HepG2 (cell line): ENCODE results near the gene PLD6. TPM values are rescaled to one million over a fixed set of nuclear protein-coding genes. Genes with fewer than 3 reads are reported as not detected.

Experiments
- BORCS8-MEF2B ChIP-seq: sonication (generic); formaldehyde crosslinking; IDR thresholded peaks from 2 replicates; pipeline ENCODE4 v1.8.0; 2022; ENCODE audit warnings: mild to moderate bottlenecking, missing genetic modification reagents
- HMG20A ChIP-seq: IDR thresholded peaks from 2 replicates; pipeline ENCODE4 v1.6.1; 2016; ENCODE audit warnings: borderline replicate concordance
- KLF6 ChIP-seq: IDR thresholded peaks from 2 replicates; pipeline ENCODE4 v1.8.0; 2016; ENCODE audit warnings: missing biosample characterization, missing genetic modification reagents
- MED13 ChIP-seq: sonication (generic); formaldehyde crosslinking; IDR thresholded peaks from 2 replicates; pipeline ENCODE4 v1.5.0; 2020; ENCODE audit warnings: missing genetic modification reagents
- MIER2 ChIP-seq: IDR thresholded peaks from 2 replicates; pipeline ENCODE4 v1.6.1; 2016; ENCODE audit warnings: missing biosample characterization, missing genetic modification reagents
- NFKB2 ChIP-seq: sonication (generic); formaldehyde crosslinking; IDR thresholded peaks from 2 replicates; pipeline ENCODE4 v1.4.0; 2020; ENCODE audit warnings: missing genetic modification reagents, borderline replicate concordance
- NONO ChIP-seq, 2 experiments: fragments of 450-650 bp in 1 of 2; sonication (generic) in 1 of 2; formaldehyde crosslinking in 1 of 2; IDR thresholded peaks in 1 of 2; conservative IDR thresholded peaks in 1 of 2; 2 replicates each; pipeline versions ENCODE4 v1.6.1 to v1.8.0; 2017 to 2022; ENCODE audit warnings: mild to moderate bottlenecking in 1 of 2, missing genetic modification reagents in 1 of 2, moderate library complexity in 1 of 2
- NR1H2 ChIP-seq: sonication (generic); formaldehyde crosslinking; IDR thresholded peaks from 2 replicates; pipeline ENCODE4 v1.8.1; 2022; ENCODE audit warnings: low read depth, missing genetic modification reagents, borderline replicate concordance
- PAF1 ChIP-seq: IDR thresholded peaks from 2 replicates; pipeline ENCODE4 v1.6.1; 2016; ENCODE audit warnings: missing genetic modification reagents, missing compliant biosample characterization
- PBX3 ChIP-seq: sonication (generic); formaldehyde crosslinking; IDR thresholded peaks from 2 replicates; pipeline ENCODE4 v1.8.1; 2023; ENCODE audit warnings: missing genetic modification reagents, inconsistent platforms, borderline replicate concordance
- PCBP2 ChIP-seq: fragments of 200-400 bp; formaldehyde crosslinking; optimal IDR thresholded peaks from 2 replicates; pipeline ENCODE3; 2018; ENCODE audit warnings: low read length, low read depth; ENCODE audit not compliant: poor library complexity, severe bottlenecking
- PPARG ChIP-seq: conservative IDR thresholded peaks from 2 replicates; pipeline ENCODE4 v1.6.1; 2016; ENCODE audit warnings: missing biosample characterization, missing genetic modification reagents
- RAD21 ChIP-seq: fragments of 450-650 bp; formaldehyde crosslinking; IDR thresholded peaks from 2 replicates; pipeline ENCODE4 v1.5.0; 2020; ENCODE audit warnings: mild to moderate bottlenecking
- RFXAP ChIP-seq: sonication (generic); formaldehyde crosslinking; IDR thresholded peaks from 2 replicates; pipeline ENCODE4 v1.4.0; 2020; ENCODE audit warnings: missing genetic modification reagents, borderline replicate concordance
- TP53 ChIP-seq: sonication (generic); formaldehyde crosslinking; conservative IDR thresholded peaks from 2 replicates; pipeline ENCODE4 v1.4.0; 2020; ENCODE audit warnings: missing genetic modification reagents
- ZNF160 ChIP-seq: sonication (generic); formaldehyde crosslinking; IDR thresholded peaks from 2 replicates; pipeline ENCODE4 v1.8.0; 2022; ENCODE audit warnings: mild to moderate bottlenecking, inconsistent platforms, missing genetic modification reagents
- ZNF205 ChIP-seq: IDR thresholded peaks from 2 replicates; pipeline ENCODE4 v1.6.1; 2018; ENCODE audit warnings: missing biosample characterization, missing genetic modification reagents
- ZNF451 ChIP-seq: sonication (generic); formaldehyde crosslinking; IDR thresholded peaks from 2 replicates; pipeline ENCODE4 v1.5.0; 2020; ENCODE audit warnings: mild to moderate bottlenecking, missing genetic modification reagents
- ZNF629 ChIP-seq: sonication (generic); formaldehyde crosslinking; conservative IDR thresholded peaks from 2 replicates; pipeline ENCODE4 v1.5.0; 2020; ENCODE audit warnings: missing genetic modification reagents
- ZNF678 ChIP-seq: sonication (generic); formaldehyde crosslinking; IDR thresholded peaks from 2 replicates; pipeline ENCODE4 v1.4.0; 2020; ENCODE audit warnings: mild to moderate bottlenecking, missing genetic modification reagents
- ZNF841 ChIP-seq: sonication (generic); formaldehyde crosslinking; IDR thresholded peaks from 2 replicates; pipeline ENCODE4 v1.8.1; 2023; ENCODE audit warnings: missing genetic modification reagents, borderline replicate concordance
- ZNF850 ChIP-seq: sonication (generic); formaldehyde crosslinking; conservative IDR thresholded peaks from 2 replicates; pipeline ENCODE4 v1.9.0; 2021; ENCODE audit warnings: mild to moderate bottlenecking, missing genetic modification reagents
- ZNF891 ChIP-seq: sonication (generic); formaldehyde crosslinking; IDR thresholded peaks from 2 replicates; pipeline ENCODE4 v1.5.0; 2020; ENCODE audit warnings: mild to moderate bottlenecking, missing genetic modification reagents
- polyA plus RNA-seq, 8 experiments: library from polyadenylated mRNA; depleted of rRNA in 3 of 8; stranded (reverse) in 7 of 8; unstranded in 1 of 8; fragments of >200 nt; fragmentation: Illumina TruSeq in 4 of 8; extraction: Trizol in 4 of 8; gene quantifications; 2 replicates each; pipeline versions ENCODE4 v1.2.1 to v1.2.3, GENCODE V29; 2011 to 2016; ENCODE audit warnings: low read depth in 4 of 8, missing spikeins in 1 of 8, mixed read lengths in 1 of 8; ENCODE audit not compliant: insufficient read depth in 1 of 8
- total RNA-seq, 5 experiments: library from RNA; depleted of rRNA; stranded (reverse); fragments of >200 nt; fragmentation: Illumina TruSeq; extraction: Trizol; gene quantifications; 2 replicates each; pipeline ENCODE4 v1.2.3, GENCODE V29; 2016; ENCODE audit warnings: low read depth in 1 of 5
- TF ChIP-seq, protein P1 (sequence below): IDR thresholded peaks from 2 replicates; pipeline ENCODE4 v1.6.1; 2016; ENCODE audit warnings: control low read depth
- TF ChIP-seq, protein P2 (sequence below): sonication (generic); formaldehyde crosslinking; IDR thresholded peaks from 2 replicates; pipeline ENCODE4 v1.4.0; 2020; ENCODE audit warnings: missing genetic modification reagents
- TF ChIP-seq, protein P3 (sequence below): IDR thresholded peaks from 2 replicates; pipeline ENCODE4 v1.6.1; 2018; ENCODE audit warnings: missing genetic modification reagents, mild to moderate bottlenecking, missing compliant biosample characterization

Gene PLD6
- total and polyA plus RNA-seq, 2 of the 13 experiments (the other 11 are each of a cell fraction or from before 2014, with no cell fraction given): 5.2 to 11.4 TPM

DNA sequence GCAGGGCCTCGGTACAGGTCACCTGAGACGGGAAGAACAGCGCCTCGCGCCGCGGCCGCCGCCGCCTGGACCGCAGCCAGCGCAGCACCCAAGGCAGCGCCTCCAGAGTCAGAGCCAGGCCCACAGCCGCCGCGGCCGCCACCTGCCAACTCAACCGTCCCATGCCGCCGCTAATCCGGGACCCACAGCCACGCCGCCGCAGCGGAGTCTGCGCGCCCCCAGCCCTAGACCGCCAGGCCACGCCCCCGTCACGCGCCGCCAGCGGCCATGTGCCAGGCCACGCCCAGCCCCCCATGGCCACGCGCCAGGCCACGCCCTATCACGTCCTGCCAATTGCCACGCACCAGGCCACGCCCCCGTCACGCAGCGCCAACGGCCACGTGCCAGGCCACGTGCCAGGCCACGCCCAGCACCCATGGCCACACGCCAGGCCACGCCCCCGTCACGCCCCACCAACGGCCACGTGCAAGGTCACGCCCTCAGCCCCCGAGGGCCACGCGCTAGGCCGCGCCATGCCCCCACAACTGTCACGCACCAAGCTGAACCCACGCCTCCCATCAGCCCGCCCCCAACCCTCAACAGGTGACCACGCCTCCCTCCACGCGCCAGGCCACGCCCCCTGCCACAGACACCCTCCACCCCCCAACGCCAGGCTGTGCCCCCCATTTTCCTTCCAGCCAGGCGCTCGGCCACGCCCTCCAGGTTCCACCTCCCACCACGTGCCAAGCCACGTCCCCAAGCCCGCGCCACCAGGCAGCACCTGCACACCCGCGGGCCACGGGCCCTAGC is at the start of gene PLD6 (continued):
- TF ChIP-seq, protein P1, sequence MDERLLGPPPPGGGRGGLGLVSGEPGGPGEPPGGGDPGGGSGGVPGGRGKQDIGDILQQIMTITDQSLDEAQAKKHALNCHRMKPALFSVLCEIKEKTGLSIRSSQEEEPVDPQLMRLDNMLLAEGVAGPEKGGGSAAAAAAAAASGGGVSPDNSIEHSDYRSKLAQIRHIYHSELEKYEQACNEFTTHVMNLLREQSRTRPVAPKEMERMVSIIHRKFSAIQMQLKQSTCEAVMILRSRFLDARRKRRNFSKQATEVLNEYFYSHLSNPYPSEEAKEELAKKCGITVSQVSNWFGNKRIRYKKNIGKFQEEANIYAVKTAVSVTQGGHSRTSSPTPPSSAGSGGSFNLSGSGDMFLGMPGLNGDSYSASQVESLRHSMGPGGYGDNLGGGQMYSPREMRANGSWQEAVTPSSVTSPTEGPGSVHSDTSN: no peak
- TF ChIP-seq TP53 (CRISPR knock-in tag) (no peak), ZNF160 (CRISPR knock-in tag) (peak; percentile 92), HMG20A (no peak), NFKB2 (peak; percentile 81; the same call in 1 of the 2 replicates), PBX3 (CRISPR knock-in tag) (no peak), NR1H2 (CRISPR knock-in tag) (no peak; the same call in 1 of the 2 replicates), BORCS8-MEF2B (CRISPR knock-in tag) (peak; percentile 90), PPARG (CRISPR knock-in tag) (no peak), ZNF678 (CRISPR knock-in tag) (peak; percentile 75), RFXAP (CRISPR knock-in tag) (no peak; the same call in 1 of the 2 replicates), MED13 (CRISPR knock-in tag) (peak; percentile 35; the same call in 1 of the 2 replicates), NONO (IDR thresholded peaks at IDR 0.05) (no peak), NONO (CRISPR knock-in tag; conservative IDR thresholded peaks at IDR 0.05) (peak; percentile 99), ZNF451 (peak; percentile 100), ZNF850 (no peak; the same call in 1 of the 2 replicates), PAF1 (CRISPR knock-in tag) (no peak), ZNF629 (peak; percentile 47), ZNF891 (CRISPR knock-in tag) (peak; percentile 39; the same call in 1 of the 2 replicates), MIER2 (CRISPR knock-in tag) (no peak), ZNF205 (CRISPR knock-in tag) (no peak), RAD21 (CRISPR knock-in tag) (peak; percentile 48), PCBP2 (no peak), KLF6 (CRISPR knock-in tag) (peak; percentile 81; the same call in 1 of the 2 replicates), ZNF841 (CRISPR knock-in tag) (peak; percentile 69; the same call in 1 of the 2 replicates)
- TF ChIP-seq, protein P2, sequence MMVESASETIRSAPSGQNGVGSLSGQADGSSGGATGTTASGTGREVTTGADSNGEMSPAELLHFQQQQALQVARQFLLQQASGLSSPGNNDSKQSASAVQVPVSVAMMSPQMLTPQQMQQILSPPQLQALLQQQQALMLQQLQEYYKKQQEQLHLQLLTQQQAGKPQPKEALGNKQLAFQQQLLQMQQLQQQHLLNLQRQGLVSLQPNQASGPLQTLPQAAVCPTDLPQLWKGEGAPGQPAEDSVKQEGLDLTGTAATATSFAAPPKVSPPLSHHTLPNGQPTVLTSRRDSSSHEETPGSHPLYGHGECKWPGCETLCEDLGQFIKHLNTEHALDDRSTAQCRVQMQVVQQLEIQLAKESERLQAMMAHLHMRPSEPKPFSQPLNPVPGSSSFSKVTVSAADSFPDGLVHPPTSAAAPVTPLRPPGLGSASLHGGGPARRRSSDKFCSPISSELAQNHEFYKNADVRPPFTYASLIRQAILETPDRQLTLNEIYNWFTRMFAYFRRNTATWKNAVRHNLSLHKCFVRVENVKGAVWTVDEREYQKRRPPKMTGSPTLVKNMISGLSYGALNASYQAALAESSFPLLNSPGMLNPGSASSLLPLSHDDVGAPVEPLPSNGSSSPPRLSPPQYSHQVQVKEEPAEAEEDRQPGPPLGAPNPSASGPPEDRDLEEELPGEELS (CRISPR knock-in tag): no peak; the same call in 1 of the 2 replicates
- TF ChIP-seq, protein P3, sequence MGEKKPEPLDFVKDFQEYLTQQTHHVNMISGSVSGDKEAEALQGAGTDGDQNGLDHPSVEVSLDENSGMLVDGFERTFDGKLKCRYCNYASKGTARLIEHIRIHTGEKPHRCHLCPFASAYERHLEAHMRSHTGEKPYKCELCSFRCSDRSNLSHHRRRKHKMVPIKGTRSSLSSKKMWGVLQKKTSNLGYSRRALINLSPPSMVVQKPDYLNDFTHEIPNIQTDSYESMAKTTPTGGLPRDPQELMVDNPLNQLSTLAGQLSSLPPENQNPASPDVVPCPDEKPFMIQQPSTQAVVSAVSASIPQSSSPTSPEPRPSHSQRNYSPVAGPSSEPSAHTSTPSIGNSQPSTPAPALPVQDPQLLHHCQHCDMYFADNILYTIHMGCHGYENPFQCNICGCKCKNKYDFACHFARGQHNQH (CRISPR knock-in tag): no peak
